OCI-LY1 (cell line): ENCODE results near the gene SREBF1.

Experiments
- H2AFZ ChIP-seq: fragments of 200-600 bp; sonication (generic), shearing (Covaris generic); 2 replicates; pipeline ENCODE4 v1.6.0; 2014; ENCODE audit warnings: antibody characterized with exemption, mild to moderate bottlenecking, low read length
- H3F3A ChIP-seq: fragments of 200-600 bp; sonication (generic), shearing (Covaris generic); 2 replicates; pipeline ENCODE4 v1.6.0; 2014; ENCODE audit warnings: mild to moderate bottlenecking, antibody characterized with exemption, low read length, moderate library complexity; ENCODE audit not compliant: insufficient read depth
- H3K27ac ChIP-seq: fragments of 200-600 bp; sonication (generic); 2 replicates; pipeline ENCODE4 v1.5.1; 2014; ENCODE audit warnings: low read length, mixed run types, mild to moderate bottlenecking, low read depth; ENCODE audit not compliant: poor library complexity, severe bottlenecking
- H3K27me3 ChIP-seq: fragments of 200-600 bp; sonication (generic); 2 replicates; pipeline ENCODE4 v1.6.0; 2014; ENCODE audit warnings: antibody characterized with exemption, mild to moderate bottlenecking, low read length, moderate library complexity; ENCODE audit not compliant: insufficient read depth
- H3K36me3 ChIP-seq: fragments of 200-600 bp; sonication (generic); 2 replicates; pipeline ENCODE4 v1.6.1; 2014; ENCODE audit warnings: mild to moderate bottlenecking, antibody characterized with exemption, low read length, moderate library complexity, mixed read lengths; ENCODE audit not compliant: insufficient read depth
- H3K4me1 ChIP-seq: fragments of 200-600 bp; sonication (generic); 2 replicates; pipeline ENCODE4 v1.5.1; 2014; ENCODE audit warnings: mild to moderate bottlenecking, low read length, moderate library complexity; ENCODE audit not compliant: insufficient read depth, severe bottlenecking
- H3K4me2 ChIP-seq: fragments of 200-600 bp; sonication (generic), shearing (Covaris generic); 2 replicates; pipeline ENCODE4 v1.6.1; 2014; ENCODE audit warnings: low read length
- H3K4me3 ChIP-seq: fragments of 200-600 bp; sonication (generic); 2 replicates; pipeline ENCODE4 v1.5.1; 2014; ENCODE audit warnings: low read length, low read depth, mild to moderate bottlenecking, mixed read lengths; ENCODE audit not compliant: poor library complexity, severe bottlenecking
- H3K79me2 ChIP-seq: fragments of 200-600 bp; shearing (Covaris generic); 2 replicates; pipeline ENCODE4 v1.6.1; 2016; ENCODE audit warnings: mixed run types, low read length, mixed read lengths; ENCODE audit not compliant: insufficient read depth
- H3K9ac ChIP-seq: fragments of 200-600 bp; sonication (generic), shearing (Covaris generic); 2 replicates; pipeline ENCODE4 v1.6.1; 2014; ENCODE audit warnings: mild to moderate bottlenecking, low read length, mixed read lengths
- H3K9me2 ChIP-seq: fragments of 200-600 bp; sonication (generic), shearing (Covaris generic); 2 replicates; pipeline ENCODE4 v1.6.1; 2014; ENCODE audit warnings: low read depth, mild to moderate bottlenecking, low read length, mixed read lengths
- H3K9me3 ChIP-seq: fragments of 200-600 bp; shearing (Covaris generic); 2 replicates; pipeline ENCODE4 v1.6.1; 2014; ENCODE audit warnings: low read length, mixed read lengths
- H4K20me1 ChIP-seq: fragments of 200-600 bp; sonication (generic), shearing (Covaris generic); 2 replicates; pipeline ENCODE4 v1.6.0; 2016; ENCODE audit warnings: mild to moderate bottlenecking, low read length; ENCODE audit not compliant: insufficient read depth
- EZH2 ChIP-seq: fragments of 200-600 bp; sonication (generic), shearing (Covaris generic); IDR thresholded peaks from 2 replicates; pipeline ENCODE4 v1.8.0; 2017; ENCODE audit warnings: borderline replicate concordance, mixed run types, mild to moderate bottlenecking, antibody characterized with exemption, low read length, moderate library complexity, mixed read lengths
- TF ChIP-seq, protein P1 (sequence below): fragments of 200-600 bp; sonication (generic), shearing (Covaris generic); IDR thresholded peaks from 2 replicates; pipeline ENCODE4 v1.5.1; 2017; ENCODE audit warnings: mild to moderate bottlenecking, antibody characterized with exemption, low read length, moderate library complexity, mixed read lengths

The SREBF1 gene

GRCh38 chr17:17883801-17884200, 47.0 kb upstream of the SREBF1 start:
- Histone ChIP-seq H3K4me2 (no peak overlapping the region), H3F3A (no peaks in the 10 kb centered on the region), H3K9ac (no peak overlapping the region), H3K4me1 (no peaks in the 10 kb centered on the region), H2AFZ (no peak overlapping the region), H3K9me2 (no peaks in the 10 kb centered on the region), H3K4me3 (no peak overlapping the region), H3K27ac (no peak overlapping the region), H3K79me2 (no peaks in the 10 kb centered on the region), H3K9me3 (no peaks in the 10 kb centered on the region), H3K36me3 (no peaks in the 10 kb centered on the region), H4K20me1 (no peaks in the 10 kb centered on the region), H3K27me3 (no peaks in the 10 kb centered on the region)
- TF ChIP-seq, protein P1, sequence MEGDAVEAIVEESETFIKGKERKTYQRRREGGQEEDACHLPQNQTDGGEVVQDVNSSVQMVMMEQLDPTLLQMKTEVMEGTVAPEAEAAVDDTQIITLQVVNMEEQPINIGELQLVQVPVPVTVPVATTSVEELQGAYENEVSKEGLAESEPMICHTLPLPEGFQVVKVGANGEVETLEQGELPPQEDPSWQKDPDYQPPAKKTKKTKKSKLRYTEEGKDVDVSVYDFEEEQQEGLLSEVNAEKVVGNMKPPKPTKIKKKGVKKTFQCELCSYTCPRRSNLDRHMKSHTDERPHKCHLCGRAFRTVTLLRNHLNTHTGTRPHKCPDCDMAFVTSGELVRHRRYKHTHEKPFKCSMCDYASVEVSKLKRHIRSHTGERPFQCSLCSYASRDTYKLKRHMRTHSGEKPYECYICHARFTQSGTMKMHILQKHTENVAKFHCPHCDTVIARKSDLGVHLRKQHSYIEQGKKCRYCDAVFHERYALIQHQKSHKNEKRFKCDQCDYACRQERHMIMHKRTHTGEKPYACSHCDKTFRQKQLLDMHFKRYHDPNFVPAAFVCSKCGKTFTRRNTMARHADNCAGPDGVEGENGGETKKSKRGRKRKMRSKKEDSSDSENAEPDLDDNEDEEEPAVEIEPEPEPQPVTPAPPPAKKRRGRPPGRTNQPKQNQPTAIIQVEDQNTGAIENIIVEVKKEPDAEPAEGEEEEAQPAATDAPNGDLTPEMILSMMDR: no peak
- no peak for TF ChIP-seq EZH2

DNA sequence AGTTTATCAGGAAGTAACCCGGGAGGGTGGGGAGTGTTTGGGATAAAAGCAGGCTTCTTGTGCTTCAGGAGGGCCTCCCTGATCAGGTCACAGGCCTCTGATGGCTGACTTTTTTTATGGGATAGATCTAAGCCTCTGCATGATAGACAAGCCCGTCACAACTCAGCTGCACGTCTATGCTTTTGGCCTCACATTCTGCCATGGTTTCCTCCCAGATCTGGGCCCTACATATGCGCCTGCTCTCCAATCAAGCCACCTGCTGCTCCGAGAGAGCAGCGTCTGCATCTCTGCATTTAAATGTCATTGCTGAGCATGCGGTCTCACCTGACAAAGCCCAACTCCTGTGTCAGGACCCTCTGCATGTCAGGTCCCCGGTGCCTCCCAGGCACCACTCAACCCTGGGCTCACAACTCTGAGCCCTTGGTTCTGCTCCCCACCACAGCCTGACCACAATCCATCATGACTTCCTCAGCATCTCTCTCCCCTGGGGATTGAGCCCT, 45.3 kb upstream of the SREBF1 start:
- Histone ChIP-seq H3K4me2 (no peak overlapping the region), H3K9me3 (no peaks in the 10 kb centered on the region), H3F3A (no peaks in the 10 kb centered on the region), H3K79me2 (no peaks in the 10 kb centered on the region), H3K4me3 (no peak overlapping the region), H3K4me1 (no peaks in the 10 kb centered on the region), H3K9ac (no peak overlapping the region), H3K27me3 (no peaks in the 10 kb centered on the region), H4K20me1 (no peaks in the 10 kb centered on the region), H3K36me3 (no peaks in the 10 kb centered on the region), H2AFZ (no peak overlapping the region), H3K9me2 (no peaks in the 10 kb centered on the region), H3K27ac (no peak overlapping the region)
- TF ChIP-seq, protein P1: no peak
- no peak for TF ChIP-seq EZH2

DNA sequence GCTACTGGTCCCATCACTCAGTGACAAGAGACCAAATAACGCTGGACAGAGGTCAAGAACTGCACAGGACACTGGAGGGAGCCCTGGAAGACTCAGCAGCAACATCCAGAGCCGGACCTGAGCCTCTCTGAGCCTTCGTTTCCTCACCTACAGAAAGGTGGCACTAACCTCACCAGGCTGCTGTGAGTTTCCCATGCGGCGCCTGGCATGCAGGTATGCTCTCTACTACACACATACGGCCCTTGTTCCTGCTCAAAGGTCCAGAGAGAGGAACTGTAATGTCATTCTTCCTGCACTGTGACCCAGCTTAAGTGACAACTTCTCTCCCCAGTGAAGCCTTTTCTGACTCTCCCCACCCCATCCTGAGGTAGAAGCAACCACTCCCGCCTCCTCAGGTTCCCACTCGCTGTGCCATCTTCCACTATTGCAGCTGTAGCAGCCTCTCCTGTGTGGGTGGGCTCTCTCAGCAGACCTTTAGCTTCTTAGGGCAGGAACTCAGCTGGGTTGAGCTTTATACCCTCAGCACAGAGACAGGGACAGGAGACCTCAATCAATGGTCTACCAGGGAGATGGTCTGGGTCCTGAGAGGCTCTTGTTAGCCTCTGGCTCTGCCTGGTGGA, 43.9 kb upstream of the SREBF1 start:
- no peak overlapping the region for H3K4me2 ChIP-seq
- H3F3A ChIP-seq: no peaks in the 10 kb centered on the region
- H3K9ac ChIP-seq: no peak overlapping the region
- H3K9me2 ChIP-seq: no peaks in the 10 kb centered on the region
- TF ChIP-seq, protein P1: no peak
- no peak for TF ChIP-seq EZH2
- H3K27ac ChIP-seq: no peak overlapping the region
- H3K4me3 ChIP-seq: no peak overlapping the region
- no peaks in the 10 kb centered on the region for H3K27me3 ChIP-seq
- H2AFZ ChIP-seq: no peak overlapping the region
- H4K20me1 ChIP-seq: no peaks in the 10 kb centered on the region
- no peaks in the 10 kb centered on the region; the same call in 1 of the 2 replicates for H3K36me3 ChIP-seq
- H3K79me2 ChIP-seq: no peaks in the 10 kb centered on the region
- H3K4me1 ChIP-seq: no peaks in the 10 kb centered on the region
- no peaks in the 10 kb centered on the region for H3K9me3 ChIP-seq
